ENCODE results near the gene ALCAM. TPM values are rescaled to one million over a fixed set of nuclear protein-coding genes. Genes with fewer than 3 reads are reported as not detected.

The ALCAM gene
- total RNA-seq, 4 donors from 2014 or later, result 23.9 to 45.2 (median 40.5) TPM

- Histone ChIP-seq H3K9me3 (peaks cover 0 to 9% (median 0%) of the 10 kb centered on the region in 4 donors), H3K27me3 (no peaks in the 10 kb centered on the region), H3K36me3 (no peaks in the 10 kb centered on the region), H3K4me1 (peaks cover 0 to 7% (median 0%) of the 10 kb centered on the region in 4 donors), H3K27ac (no peak overlapping the region), H3K4me3 (no peak overlapping the region)
- WGBS, 2 donors, result 49 to 58% methylated on average over 7 of the region's 7 CpGs
- TF ChIP-seq POLR2A (IDR thresholded peaks at IDR 0.05) (no peak), EP300 (IDR thresholded peaks at IDR 0.05) (no peak)
- TF ChIP-seq, protein P1, sequence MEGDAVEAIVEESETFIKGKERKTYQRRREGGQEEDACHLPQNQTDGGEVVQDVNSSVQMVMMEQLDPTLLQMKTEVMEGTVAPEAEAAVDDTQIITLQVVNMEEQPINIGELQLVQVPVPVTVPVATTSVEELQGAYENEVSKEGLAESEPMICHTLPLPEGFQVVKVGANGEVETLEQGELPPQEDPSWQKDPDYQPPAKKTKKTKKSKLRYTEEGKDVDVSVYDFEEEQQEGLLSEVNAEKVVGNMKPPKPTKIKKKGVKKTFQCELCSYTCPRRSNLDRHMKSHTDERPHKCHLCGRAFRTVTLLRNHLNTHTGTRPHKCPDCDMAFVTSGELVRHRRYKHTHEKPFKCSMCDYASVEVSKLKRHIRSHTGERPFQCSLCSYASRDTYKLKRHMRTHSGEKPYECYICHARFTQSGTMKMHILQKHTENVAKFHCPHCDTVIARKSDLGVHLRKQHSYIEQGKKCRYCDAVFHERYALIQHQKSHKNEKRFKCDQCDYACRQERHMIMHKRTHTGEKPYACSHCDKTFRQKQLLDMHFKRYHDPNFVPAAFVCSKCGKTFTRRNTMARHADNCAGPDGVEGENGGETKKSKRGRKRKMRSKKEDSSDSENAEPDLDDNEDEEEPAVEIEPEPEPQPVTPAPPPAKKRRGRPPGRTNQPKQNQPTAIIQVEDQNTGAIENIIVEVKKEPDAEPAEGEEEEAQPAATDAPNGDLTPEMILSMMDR (IDR thresholded peaks at IDR 0.05), result no peak
- DNase-seq (ENCODE audit: low spot score in 2 of 2), result no peak
Measured at GRCh38 chr3:105580296-105580965, 213.7 kb downstream of the ALCAM start.

- DNase-seq (ENCODE audit: low spot score in 2 of 2), result no peak
- no peak overlapping the region for H3K4me3 ChIP-seq
- 70 to 78% methylated on average over 6 of the region's 6 CpGs for WGBS, 2 donors
- no peaks in the 10 kb centered on the region for H3K36me3 ChIP-seq
- no peaks in the 10 kb centered on the region for H3K27me3 ChIP-seq
- H3K9me3 ChIP-seq, result peaks cover 0 to 9% (median 0%) of the 10 kb centered on the region in 4 donors
- no peak overlapping the region for H3K27ac ChIP-seq
- TF ChIP-seq POLR2A (IDR thresholded peaks at IDR 0.05) (no peak), EP300 (IDR thresholded peaks at IDR 0.05) (no peak)
- TF ChIP-seq, protein P1 (IDR thresholded peaks at IDR 0.05), result no peak
- H3K4me1 ChIP-seq, result peaks cover 0 to 7% (median 0%) of the 10 kb centered on the region in 4 donors
Measured at GRCh38 chr3:105582015-105582414, 215.3 kb downstream of the ALCAM start.

DNA sequence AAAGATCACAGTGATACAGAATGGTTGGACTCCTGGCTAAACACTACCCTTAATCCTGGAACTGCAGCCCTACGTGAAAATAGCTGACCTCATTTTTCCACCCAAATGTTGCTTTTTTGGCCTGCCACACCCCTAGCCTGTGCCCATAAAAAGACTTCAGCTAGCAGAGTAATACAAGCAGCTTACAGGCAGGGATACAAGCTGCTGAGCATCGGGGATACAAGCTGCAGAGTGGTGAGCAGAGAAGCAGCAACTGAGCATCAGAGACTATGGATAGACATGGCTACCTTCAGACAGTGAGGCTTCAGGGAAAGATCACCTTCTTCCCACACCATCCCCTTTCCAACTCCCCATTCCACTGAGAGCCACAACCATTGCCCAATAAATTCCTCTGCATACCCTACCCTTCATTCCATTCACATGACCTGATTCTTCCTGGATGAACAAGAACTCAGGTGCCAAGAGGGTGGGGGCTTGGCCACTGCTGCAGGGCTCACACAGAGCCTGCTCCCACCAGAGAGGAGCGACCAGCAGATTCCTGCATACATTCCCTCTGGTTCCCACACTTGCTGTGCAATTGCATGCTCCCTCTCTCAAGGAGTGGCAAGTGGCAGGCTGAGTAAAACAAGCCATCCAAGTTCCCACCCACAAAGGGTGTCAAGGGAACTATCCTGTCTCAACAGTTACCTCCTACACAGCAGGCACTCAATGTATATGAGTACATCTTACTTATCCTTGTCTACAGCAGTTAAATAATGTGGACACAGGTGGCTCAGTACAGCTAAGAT lies 217.5 kb downstream of the ALCAM start:
- Histone ChIP-seq H3K9me3 (peaks cover 0 to 9% (median 0%) of the 10 kb centered on the region in 4 donors), H3K27me3 (no peaks in the 10 kb centered on the region), H3K27ac (no peak overlapping the region), H3K4me1 (peaks cover 0 to 7% (median 0%) of the 10 kb centered on the region in 4 donors), H3K36me3 (no peaks in the 10 kb centered on the region), H3K4me3 (no peak overlapping the region)
- DNase-seq (ENCODE audit: low spot score in 2 of 2), result no peak
- TF ChIP-seq POLR2A (IDR thresholded peaks at IDR 0.05) (no peak), EP300 (IDR thresholded peaks at IDR 0.05) (no peak)
- TF ChIP-seq, protein P1 (IDR thresholded peaks at IDR 0.05), result no peak
- WGBS, 2 donors, result 85 to 87% methylated on average over 3 of the region's 3 CpGs

- Histone ChIP-seq H3K36me3 (no peaks in the 10 kb centered on the region), H3K27ac (no peak overlapping the region), H3K27me3 (no peaks in the 10 kb centered on the region), H3K4me1 (no peaks in the 10 kb centered on the region), H3K4me3 (no peak overlapping the region), H3K9me3 (no peaks in the 10 kb centered on the region)
- DNase-seq (ENCODE audit: low spot score in 2 of 2), result no peak
- 91% methylated on average over 10 of the region's 10 CpGs for WGBS, 2 donors
- TF ChIP-seq, protein P1 (IDR thresholded peaks at IDR 0.05), result no peak
- TF ChIP-seq EP300 (IDR thresholded peaks at IDR 0.05), result no peak
- TF ChIP-seq POLR2A (IDR thresholded peaks at IDR 0.05), result no peak
Measured at GRCh38 chr3:105593315-105593714, 226.6 kb downstream of the ALCAM start.

DNA sequence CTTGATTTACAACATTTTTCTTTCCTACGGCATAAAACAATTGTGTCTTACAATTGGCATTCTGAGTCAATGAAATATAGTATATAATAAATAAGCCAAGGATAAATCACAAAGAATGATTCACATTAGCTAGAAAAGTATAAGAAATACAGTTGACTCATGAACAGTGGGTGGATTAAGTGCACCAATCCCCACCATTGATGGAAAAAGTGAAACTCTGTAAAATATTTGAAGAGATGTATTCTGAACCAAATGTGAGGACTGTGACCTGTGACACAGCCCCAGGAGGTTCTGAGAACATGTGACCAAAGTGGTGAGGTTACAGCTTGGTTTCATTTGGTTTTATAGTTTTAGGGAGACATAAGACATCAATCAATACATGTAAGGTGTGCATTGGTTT lies 227.5 kb downstream of the ALCAM start:
- H3K27ac ChIP-seq, result no peak overlapping the region
- TF ChIP-seq EP300 (IDR thresholded peaks at IDR 0.05), result no peak
- TF ChIP-seq, protein P1 (IDR thresholded peaks at IDR 0.05), result no peak
- TF ChIP-seq POLR2A (IDR thresholded peaks at IDR 0.05), result no peak
- no peak for DNase-seq (ENCODE audit: low spot score in 2 of 2)
- 70 to 76% methylated on average over 1 of the region's 1 CpG for WGBS, 2 donors
- H3K4me1 ChIP-seq, result no peaks in the 10 kb centered on the region
- no peak overlapping the region for H3K4me3 ChIP-seq
- no peaks in the 10 kb centered on the region for H3K36me3 ChIP-seq
- H3K9me3 ChIP-seq, result no peaks in the 10 kb centered on the region
- no peaks in the 10 kb centered on the region for H3K27me3 ChIP-seq
